RWPE2 (cell line): ENCODE results near the gene MICU2.

Experiments used
- ATAC-seq: fragments of 200-7000 bp; cut with Tn5 transposase; 3 replicates; pipeline ENCODE4 v1.9.1; 2021; ENCODE audit warnings: low read depth
- DNase-seq: peaks from one replicate; pipeline ENCODE4 v3.0.0-alpha.2; 2020; ENCODE audit warnings: low spot score
- H3K27ac ChIP-seq: fragments of 450-650 bp; 2 replicates; pipeline ENCODE4 v1.5.1; 2017; ENCODE audit warnings: mild to moderate bottlenecking; ENCODE audit not compliant: poor library complexity, severe bottlenecking
- H3K27me3 ChIP-seq: fragments of 250-450 bp; sonication (Bioruptor Pico); 2 replicates; pipeline ENCODE4 v1.5.1; 2021; ENCODE audit warnings: mild to moderate bottlenecking, moderate library complexity; ENCODE audit not compliant: insufficient read depth, poor library complexity, severe bottlenecking
- H3K36me3 ChIP-seq: fragments of 250-450 bp; sonication (Bioruptor Pico); 2 replicates; pipeline ENCODE4 v1.5.1; 2020; ENCODE audit warnings: low read depth, mild to moderate bottlenecking, moderate library complexity
- H3K4me1 ChIP-seq: fragments of 250-450 bp; sonication (Bioruptor Pico); 2 replicates; pipeline ENCODE4 v1.5.1; 2021; ENCODE audit warnings: mild to moderate bottlenecking, moderate library complexity; ENCODE audit not compliant: insufficient read depth, poor library complexity, severe bottlenecking
- H3K4me3 ChIP-seq: fragments of 250-450 bp; sonication (Bioruptor Pico); 2 replicates; pipeline ENCODE4 v1.5.1; 2021; ENCODE audit warnings: mild to moderate bottlenecking, moderate library complexity; ENCODE audit not compliant: severe bottlenecking
- H3K9me3 ChIP-seq: fragments of 250-450 bp; sonication (Bioruptor Pico); 2 replicates; pipeline ENCODE4 v1.5.1; 2021; ENCODE audit warnings: mild to moderate bottlenecking, moderate library complexity; ENCODE audit not compliant: severe bottlenecking
- CTCF ChIP-seq: fragments of 450-650 bp; IDR thresholded peaks from one replicate; pipeline ENCODE4 v1.5.1; 2017; ENCODE audit warnings: mild to moderate bottlenecking, moderate library complexity; ENCODE audit not compliant: poor library complexity, severe bottlenecking

MICU2 gene

GRCh38 chr13:21603531-21604448, at the start of gene MICU2:
MICU2 (minus strand) TSS chr13:21604170; CDS start chr13:21604148, 22 bp downstream.
- no peak for TF ChIP-seq CTCF
- Histone ChIP-seq H3K27me3 (no peaks in the 10 kb centered on the region), H3K9me3 (no peaks in the 10 kb centered on the region), H3K36me3 (no peaks in the 10 kb centered on the region), H3K27ac (peak within 1 kb of the TSS; percentile 40), H3K4me1 (no peaks in the 10 kb centered on the region), H3K4me3 (peak within 1 kb of the TSS; percentile 95)
- peak; percentile 98 for ATAC-seq
- DNase-seq: peak; percentile 87

GRCh38 chr13:21641629-21642028, 37.7 kb upstream of the MICU2 start:
- ATAC-seq: peak; percentile 43; the same call in 1 of the 3 replicates
- no peak overlapping the region for H3K27ac ChIP-seq
- H3K27me3 ChIP-seq: no peaks in the 10 kb centered on the region
- no peak for DNase-seq
- no peak for TF ChIP-seq CTCF
- H3K4me1 ChIP-seq: peaks cover 30% of the 10 kb centered on the region
- no peaks in the 10 kb centered on the region for H3K9me3 ChIP-seq
- no peaks in the 10 kb centered on the region for H3K36me3 ChIP-seq
- H3K4me3 ChIP-seq: no peak overlapping the region

- peaks cover 30% of the 10 kb centered on the region for H3K4me1 ChIP-seq
- no peak for TF ChIP-seq CTCF
- no peaks in the 10 kb centered on the region for H3K27me3 ChIP-seq
- no peak for ATAC-seq
- H3K36me3 ChIP-seq: no peaks in the 10 kb centered on the region
- no peak overlapping the region for H3K27ac ChIP-seq
- no peak overlapping the region for H3K4me3 ChIP-seq
- H3K9me3 ChIP-seq: no peaks in the 10 kb centered on the region
- DNase-seq: no peak
These were observed 35.6 kb upstream of the MICU2 start for GRCh38 chr13:21639561-21639960.

DNA sequence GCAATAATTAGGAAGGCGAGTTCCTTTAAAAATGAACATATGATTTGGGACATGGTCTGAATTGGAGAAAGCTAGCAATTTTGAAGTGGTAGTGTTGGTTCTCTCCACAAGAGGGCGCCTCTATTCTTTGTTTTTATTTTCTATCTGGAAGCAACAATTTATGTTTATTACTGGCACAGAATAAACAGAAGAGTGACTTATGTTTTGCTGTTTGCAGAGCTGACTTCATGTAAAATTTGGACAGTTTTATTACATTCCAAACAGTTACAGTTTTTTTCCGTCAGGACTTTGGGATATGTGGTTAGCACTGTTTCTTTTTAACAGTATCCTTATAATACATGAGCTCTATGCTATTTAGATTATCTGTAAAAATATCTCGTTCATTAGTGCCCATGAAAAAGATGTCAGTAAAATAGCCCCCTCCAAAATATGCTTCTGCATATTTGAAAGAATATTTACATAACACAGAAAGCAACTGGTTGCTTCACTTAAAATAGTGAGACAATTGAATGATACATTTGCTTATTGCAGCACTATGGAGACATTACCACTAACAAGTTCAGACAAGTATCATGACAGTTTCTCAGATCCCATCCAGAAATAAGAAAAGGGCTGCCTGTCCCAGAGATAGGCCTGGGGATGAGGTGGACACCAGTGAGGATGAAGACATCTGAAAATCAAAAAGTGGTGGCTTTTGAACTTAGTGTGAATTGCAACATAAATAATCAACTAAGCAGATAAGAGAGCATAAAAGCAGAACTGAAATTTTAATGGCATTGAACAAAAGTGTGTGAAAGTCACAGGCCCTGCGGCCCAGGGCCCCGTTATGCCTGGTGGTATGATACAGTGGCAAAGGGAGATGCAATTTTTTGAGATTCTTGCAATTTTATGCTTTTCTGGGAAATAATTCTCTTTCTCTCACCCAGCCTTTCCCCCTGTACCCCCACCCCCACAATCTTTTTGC, 34.6 kb upstream of the MICU2 start:
- Histone ChIP-seq H3K4me3 (no peak overlapping the region), H3K27me3 (no peaks in the 10 kb centered on the region), H3K4me1 (peaks cover 30% of the 10 kb centered on the region), H3K9me3 (no peaks in the 10 kb centered on the region), H3K27ac (no peak overlapping the region), H3K36me3 (no peaks in the 10 kb centered on the region)
- ATAC-seq (no peak), DNase-seq (no peak)
- peak; percentile 79 for TF ChIP-seq CTCF
